Common myeloid progenitor, CD34-positive (primary cell): ENCODE data around the gene CCDC74A.
"Not testable (repeated sequence)": the region's sequence is repeated elsewhere in the genome, so short reads cannot be mapped to it uniquely, and the experiment has no call there.

ENCODE experiments used
- CTCF ChIA-PET: fragments of 350-600 bp; sonication (Branson Sonifier 250); formaldehyde crosslinking; loops from one replicate; lab custom pipeline; 2021; ENCODE audit warnings: antibody characterized with exemption; lab: Charles Lee
- POLR2A ChIA-PET: fragments of 350-600 bp; sonication (Branson Sonifier 250); formaldehyde crosslinking; loops from one replicate; lab custom pipeline; 2021; ENCODE audit warnings: antibody characterized with exemption; lab: Charles Lee
- DNase-seq, 3 donors: peaks; one replicate each; pipeline versions ENCODE4 v3.0.0 to v3.0.0-alpha.2; 2013
- H3K27ac ChIP-seq, 2 experiments: 1 replicate in 1 of 2; 2 replicates in 1 of 2; pipeline ENCODE4 v1.7.0; 2013; ENCODE audit warnings: inconsistent platforms in 2 of 2, low read length in 2 of 2, mild to moderate bottlenecking in 2 of 2, low read depth in 1 of 2, moderate library complexity in 1 of 2; ENCODE audit not compliant: severe bottlenecking in 2 of 2, insufficient read depth in 1 of 2, poor library complexity in 1 of 2
- H3K27me3 ChIP-seq, 5 experiments: replicated peaks in 2 of 5; 1 replicate in 3 of 5; 2 replicates in 2 of 5; pipeline versions ENCODE4 v1.6.1 to v1.7.0; 2013; ENCODE audit warnings: low read length in 4 of 5, mild to moderate bottlenecking in 2 of 5, moderate library complexity in 2 of 5, inconsistent platforms in 1 of 5; ENCODE audit not compliant: insufficient read depth in 5 of 5, control insufficient read depth in 4 of 5
- H3K36me3 ChIP-seq, 4 experiments: 1 replicate in 2 of 4; 2 replicates in 2 of 4; pipeline versions ENCODE4 v1.6.1 to v1.7.0; 2013; ENCODE audit warnings: low read length in 3 of 4, control low read depth in 1 of 4, mild to moderate bottlenecking in 1 of 4; ENCODE audit not compliant: control insufficient read depth in 4 of 4, insufficient read depth in 4 of 4
- H3K4me1 ChIP-seq, 4 experiments: 1 replicate in 3 of 4; 2 replicates in 1 of 4; pipeline versions ENCODE4 v1.6.1 to v1.7.1; 2013; ENCODE audit warnings: low read length in 3 of 4, mild to moderate bottlenecking in 3 of 4, control low read depth in 1 of 4, inconsistent platforms in 1 of 4, moderate library complexity in 1 of 4; ENCODE audit not compliant: control insufficient read depth in 4 of 4, insufficient read depth in 4 of 4; ENCODE audit errors: control extremely low read depth in 1 of 4
- H3K4me3 ChIP-seq, 7 experiments: 1 replicate in 4 of 7; 2 replicates in 3 of 7; pipeline versions ENCODE4 v1.5.1 to v1.7.0; 2013; ENCODE audit warnings: mild to moderate bottlenecking in 7 of 7, low read length in 6 of 7, moderate library complexity in 6 of 7, inconsistent platforms in 2 of 7, low read depth in 2 of 7, control low read depth in 1 of 7; ENCODE audit not compliant: insufficient read depth in 4 of 7, control insufficient read depth in 1 of 7; ENCODE audit errors: extremely low read depth in 1 of 7
- H3K9me3 ChIP-seq, 5 experiments: 1 replicate in 4 of 5; 2 replicates in 1 of 5; pipeline versions ENCODE4 v1.6.1 to v1.7.1; 2013; ENCODE audit warnings: low read length in 4 of 5, mild to moderate bottlenecking in 2 of 5, inconsistent platforms in 1 of 5, low read depth in 1 of 5, moderate library complexity in 1 of 5; ENCODE audit not compliant: control insufficient read depth in 4 of 5, insufficient read depth in 2 of 5; ENCODE audit errors: control extremely low read depth in 1 of 5
- WGBS: methylation state at CpG from one replicate; pipeline ENCODE4 v1.1.5; 2013; ENCODE audit not compliant: insufficient coverage; 5-methylcytosine and 5-hydroxymethylcytosine counted together

The CCDC74A gene

DNA sequence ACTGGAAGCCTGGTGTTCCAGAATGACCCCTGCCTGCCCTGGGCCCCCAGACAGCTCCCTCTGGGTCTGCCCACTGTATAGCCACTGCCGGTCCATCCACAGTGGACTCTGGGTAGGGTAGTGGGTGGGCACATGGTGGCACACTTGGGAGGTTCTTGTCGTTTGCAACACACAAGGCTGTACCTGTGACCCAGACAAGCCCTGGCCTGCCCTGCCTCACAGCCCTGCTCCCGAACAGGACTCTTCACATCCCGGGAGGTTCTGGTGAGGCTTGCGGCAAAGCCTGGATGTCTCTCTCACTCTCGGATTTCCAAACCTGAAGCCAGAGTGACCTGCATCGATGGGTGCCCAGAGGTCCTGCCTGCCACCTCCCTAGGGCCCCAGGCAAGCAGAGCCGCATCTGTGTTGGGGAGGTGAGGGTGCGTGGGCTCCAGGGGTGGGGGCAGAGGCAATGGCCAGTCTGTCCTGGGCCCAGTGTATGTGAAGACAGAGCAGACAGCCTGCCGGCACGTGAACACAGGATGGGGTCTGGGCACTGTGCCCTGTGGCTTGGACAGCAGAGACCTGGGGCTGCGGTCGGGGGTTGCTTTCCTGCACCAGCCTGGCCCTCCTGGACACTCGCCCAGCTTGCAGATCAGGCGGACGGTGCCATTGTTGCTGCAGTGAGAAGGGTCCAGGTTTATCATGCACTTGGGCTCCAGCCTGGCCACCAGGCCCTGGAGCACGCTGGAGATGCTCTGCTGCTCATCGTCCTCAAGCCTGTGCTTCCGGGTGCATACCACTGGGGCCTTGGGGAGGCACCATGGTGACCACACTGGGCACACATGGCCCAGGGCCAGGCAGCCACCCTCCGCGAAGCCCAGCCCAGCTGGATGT lies 8.5 kb downstream of the CCDC74A start:
- POLR2A ChIA-PET, H3K4me1 ChIP-seq, H3K4me3 ChIP-seq: not testable (repeated sequence)

DNA sequence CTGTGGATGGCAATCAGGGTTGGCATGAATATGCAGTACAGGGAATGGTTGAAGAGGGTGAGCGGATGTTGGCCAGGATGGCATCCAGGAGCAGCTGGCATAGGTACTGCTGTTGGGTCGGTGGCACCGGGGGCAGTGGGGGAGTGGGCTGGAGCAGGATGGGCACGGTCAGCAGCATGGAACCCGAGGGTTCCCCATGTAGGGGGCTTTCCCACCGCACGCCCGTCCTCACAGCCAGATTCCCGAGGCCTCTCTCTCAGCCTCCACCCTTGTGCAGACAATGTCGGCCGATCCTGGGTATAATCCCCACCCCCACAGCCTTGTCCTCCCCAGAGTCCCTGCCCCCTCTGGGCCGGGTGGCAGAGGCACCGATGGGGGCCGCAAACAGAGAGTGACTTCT lies 9.2 kb downstream of the CCDC74A start:
- H3K36me3 ChIP-seq, H3K4me1 ChIP-seq, CTCF ChIA-PET, H3K27ac ChIP-seq, POLR2A ChIA-PET, H3K27me3 ChIP-seq, H3K4me3 ChIP-seq, H3K9me3 ChIP-seq, DNase-seq: not testable (repeated sequence)
- WGBS: 100% methylated on average over 5 of the region's 14 CpGs

More for the DNA sequence above, 8.5 kb downstream of the CCDC74A start:
- H3K27me3 ChIP-seq, DNase-seq, CTCF ChIA-PET, H3K27ac ChIP-seq, H3K9me3 ChIP-seq, H3K36me3 ChIP-seq: not testable (repeated sequence)
- WGBS: 94% methylated on average over 12 of the region's 21 CpGs

DNA sequence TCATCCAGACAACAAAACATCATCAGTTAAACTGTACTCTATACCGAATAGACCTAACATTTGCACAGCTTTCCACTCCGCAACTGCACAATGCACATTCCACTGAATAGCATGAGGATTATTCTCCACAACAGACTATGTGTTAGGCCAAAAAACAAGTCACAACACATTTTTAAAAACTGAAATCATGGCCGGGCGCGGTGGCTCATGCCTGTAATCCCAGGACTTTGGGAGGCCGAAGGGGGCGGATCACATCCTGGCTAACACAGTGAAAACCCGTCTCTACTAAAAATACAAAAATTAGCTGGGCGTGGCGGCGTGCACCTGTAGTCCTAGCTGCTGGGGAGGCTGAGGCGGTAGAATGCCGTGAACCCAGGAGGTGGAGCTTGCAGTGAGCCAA lies 11.2 kb downstream of the CCDC74A start:
- DNase-seq, H3K4me3 ChIP-seq, H3K9me3 ChIP-seq, H3K27ac ChIP-seq, H3K27me3 ChIP-seq, H3K36me3 ChIP-seq, H3K4me1 ChIP-seq, CTCF ChIA-PET: not testable (repeated sequence)
- WGBS: 100% methylated on average over 8 of the region's 13 CpGs
- POLR2A ChIA-PET: interaction anchor here (0.6 kb wide), 1 partner anchor 439 kb away, joined by 3 read pairs; no protein-coding TSS in a partner anchor

- no peaks in the 10 kb centered on the region for H3K36me3 ChIP-seq
- no peaks in the 10 kb centered on the region for H3K27me3 ChIP-seq
- no peak overlapping the region for H3K4me3 ChIP-seq
- no peaks in the 10 kb centered on the region for H3K4me1 ChIP-seq
- 92% methylated on average over 17 of the region's 24 CpGs for WGBS
- no peak for DNase-seq
- POLR2A ChIA-PET: no interaction called here
- H3K27ac ChIP-seq: no peak overlapping the region
- H3K9me3 ChIP-seq: no peaks in the 10 kb centered on the region
- CTCF ChIA-PET: no interaction called here
Observed at GRCh38 chr2:131542438-131543384, 15.0 kb downstream of the CCDC74A start.

DNA sequence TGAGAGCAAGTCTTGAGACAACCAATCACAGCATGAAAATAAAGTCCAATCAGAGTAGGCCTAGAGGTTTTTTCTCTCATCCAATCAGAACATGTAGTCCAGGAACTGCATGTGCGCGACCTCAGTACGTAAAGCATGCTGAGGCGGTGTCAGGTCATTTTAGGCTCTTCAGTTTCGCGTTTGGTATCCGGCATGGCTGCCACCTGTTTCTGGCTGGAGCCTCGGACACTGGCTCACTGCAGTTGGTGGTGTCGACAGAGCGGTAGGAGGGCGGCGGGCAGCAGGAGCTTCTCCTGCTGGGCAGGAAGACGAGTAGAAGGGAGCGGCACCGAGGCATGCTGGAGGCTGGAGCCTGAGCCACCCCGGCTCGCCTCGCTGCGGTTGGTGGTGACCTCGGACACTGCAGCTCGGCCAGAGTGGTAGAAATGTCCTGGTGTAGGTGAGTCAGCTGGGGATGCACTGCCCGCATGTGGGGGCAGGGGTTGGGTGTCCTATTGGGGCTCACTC lies 15.8 kb downstream of the CCDC74A start:
- CTCF ChIA-PET: no interaction called here
- Histone ChIP-seq H3K9me3 (no peaks in the 10 kb centered on the region), H3K27ac (no peak overlapping the region), H3K4me3 (no peak overlapping the region), H3K27me3 (no peaks in the 10 kb centered on the region), H3K36me3 (no peaks in the 10 kb centered on the region), H3K4me1 (no peaks in the 10 kb centered on the region)
- POLR2A ChIA-PET: no interaction called here
- no peak for DNase-seq
- WGBS: 98% methylated on average over 21 of the region's 22 CpGs

DNA sequence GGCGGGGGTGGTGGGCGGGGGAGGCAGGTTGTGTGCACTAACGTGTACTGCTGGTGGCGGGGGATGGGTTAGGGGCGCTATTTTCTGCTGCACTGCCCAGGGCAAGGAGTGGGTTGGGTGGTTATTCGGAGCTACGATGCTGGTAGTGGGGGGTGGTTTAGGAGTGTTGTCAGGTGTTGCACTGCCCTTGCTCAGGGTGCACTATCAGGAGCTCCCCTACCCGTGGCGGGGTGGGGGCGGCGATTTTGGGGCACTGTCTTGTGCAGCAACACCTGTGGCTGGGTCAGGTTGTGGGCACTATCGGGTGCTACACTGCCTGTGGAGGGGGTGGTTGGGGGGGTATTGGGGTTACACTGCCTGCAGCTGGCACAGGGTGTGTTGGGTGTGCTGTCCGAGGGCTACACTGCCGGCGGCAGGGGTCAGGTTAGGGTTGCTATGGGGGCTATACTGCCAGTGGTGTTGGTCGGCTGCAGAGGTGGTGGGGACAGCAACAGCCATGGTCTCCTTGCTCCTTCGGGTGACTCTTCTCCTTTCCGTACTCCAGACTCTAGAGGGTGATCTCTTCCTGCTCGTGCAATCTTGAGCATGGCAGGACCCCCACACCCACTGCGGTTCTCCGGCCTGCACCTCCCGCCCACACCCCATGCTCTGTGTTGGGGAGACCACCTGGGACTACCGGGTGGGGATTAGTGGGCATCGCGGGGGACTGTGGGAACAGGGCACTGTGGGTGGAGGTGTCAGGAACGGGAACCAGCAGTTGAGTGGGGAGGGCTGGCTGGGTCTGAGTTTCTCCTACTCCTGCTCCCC lies 16.5 kb downstream of the CCDC74A start:
- DNase-seq, H3K27ac ChIP-seq, H3K4me3 ChIP-seq, H3K4me1 ChIP-seq, POLR2A ChIA-PET, H3K36me3 ChIP-seq, CTCF ChIA-PET, H3K27me3 ChIP-seq, H3K9me3 ChIP-seq: not testable (repeated sequence)
- WGBS: 83% methylated on average over 8 of the region's 26 CpGs
